Left renal cortex interstitium (tissue), 4 donors: ENCODE results near the gene ATP9B. TPM values are rescaled to one million over a fixed set of nuclear protein-coding genes. Genes with fewer than 3 reads are reported as not detected.

Experiments
- DNase-seq, 4 donors: peaks; one replicate each; pipeline ENCODE4 v3.0.0-alpha.2; 2013; ENCODE audit warnings: low read depth in 4 of 4, low spot score in 2 of 4, missing footprints in 1 of 4
- polyA plus RNA-seq, 4 donors: library from polyadenylated mRNA; unstranded; fragments of 120-200 nt; gene quantifications; one replicate each; pipeline ENCODE4 v1.2.1, GENCODE V29; 2013; ENCODE audit not compliant: insufficient read length in 4 of 4

ATP9B gene
- polyA plus RNA-seq, 4 donors: 27.9 to 36.8 (median 35.9) TPM

GRCh38 chr18:79392226-79392625, 323.0 kb downstream of the ATP9B start:
- no peak for DNase-seq

- no peak for DNase-seq
These were observed 324.0 kb downstream of the ATP9B start for GRCh38 chr18:79393181-79393634.

- DNase-seq: peak in 3 of 4 donors; percentile 69 to 88 (median 76)
These were observed 324.7 kb downstream of the ATP9B start for GRCh38 chr18:79393635-79394533.

- no peak for DNase-seq
These were observed 325.5 kb downstream of the ATP9B start for GRCh38 chr18:79394534-79395307.

- DNase-seq: no peak
These were observed 326.1 kb downstream of the ATP9B start for GRCh38 chr18:79395308-79395640.

- no peak for DNase-seq
These were observed 326.7 kb downstream of the ATP9B start, which contains the start of gene NFATC1 for GRCh38 chr18:79395761-79396404. TSS of gene NFATC1 (plus strand) at chr18:79395930. CDS start at chr18:79396225, 295 bp downstream.

- DNase-seq: no peak
These were observed 327.4 kb downstream of the ATP9B start for GRCh38 chr18:79396431-79397246.

- no peak for DNase-seq
These were observed 328.1 kb downstream of the ATP9B start for GRCh38 chr18:79397247-79397829.

- DNase-seq: no peak
These were observed 328.9 kb downstream of the ATP9B start for GRCh38 chr18:79397830-79398761.

- DNase-seq: no peak
These were observed 330.3 kb downstream of the ATP9B start for GRCh38 chr18:79399275-79400081.

- no peak for DNase-seq
These were observed 330.9 kb downstream of the ATP9B start for GRCh38 chr18:79400091-79400590.

GRCh38 chr18:79400591-79401381, 331.6 kb downstream of the ATP9B start:
- no peak for DNase-seq

- no peak for DNase-seq
These were observed 332.5 kb downstream of the ATP9B start for GRCh38 chr18:79401494-79402208.

GRCh38 chr18:79402209-79402576, 333.0 kb downstream of the ATP9B start:
- DNase-seq: no peak

- no peak for DNase-seq
These were observed 334.0 kb downstream of the ATP9B start for GRCh38 chr18:79402977-79403722.
